Esophagus squamous epithelium (tissue), 5 donors: ENCODE data around the gene PHACTR1. TPM values are rescaled to one million over a fixed set of nuclear protein-coding genes. Genes with fewer than 3 reads are reported as not detected.
"Not testable (repeated sequence)": the region's sequence is repeated elsewhere in the genome, so short reads cannot be mapped to it uniquely, and the experiment has no call there.

Experiments used
- DNase-seq: peaks from one replicate; lab custom pipeline; 2025; lab: John Stamatoyannopoulos, UW
- H3K27ac ChIP-seq, 4 donors: fragments of 200-600 bp; sonication (generic); one replicate each; pipeline ENCODE4 v1.5.1; 2016 to 2019; ENCODE audit warnings: mild to moderate bottlenecking in 1 of 4
- H3K27me3 ChIP-seq, 4 donors: fragments of 200-600 bp; sonication (generic); 1 replicate in 3 of 4; 2 replicates in 1 of 4; pipeline versions ENCODE4 v1.5.1 to v1.6.0; 2017 to 2021; ENCODE audit warnings: antibody characterized with exemption in 1 of 4
- H3K36me3 ChIP-seq, 3 donors: fragments of 200-600 bp; sonication (generic); one replicate each; pipeline ENCODE4 v1.5.1; 2016 to 2019
- H3K4me1 ChIP-seq, 3 donors: fragments of 200-600 bp; sonication (generic); one replicate each; pipeline ENCODE4 v1.5.1; 2017 to 2019
- H3K4me3 ChIP-seq, 4 donors: fragments of 200-600 bp; sonication (generic); 1 replicate in 3 of 4; 2 replicates in 1 of 4; pipeline ENCODE4 v1.5.1; 2016 to 2019; ENCODE audit warnings: mild to moderate bottlenecking in 2 of 4, moderate library complexity in 1 of 4
- H3K9me3 ChIP-seq, 3 donors: fragments of 200-600 bp; sonication (generic); one replicate each; pipeline ENCODE4 v1.5.1; 2016 to 2019
- CTCF ChIP-seq, 6 experiments: fragments of 450-650 bp in 4 of 6; fragments of 200-600 bp in 2 of 6; sonication (generic) in 2 of 6; IDR thresholded peaks; one replicate each; pipeline ENCODE4 v1.5.1; 2016 to 2019; ENCODE audit warnings: antibody characterized with exemption in 6 of 6, mild to moderate bottlenecking in 4 of 6, moderate library complexity in 4 of 6
- POLR2A ChIP-seq, 4 donors: fragments of 450-650 bp; IDR thresholded peaks; one replicate each; pipeline ENCODE4 v1.6.1; 2017; ENCODE audit warnings: antibody characterized with exemption in 4 of 4, mild to moderate bottlenecking in 4 of 4, moderate library complexity in 3 of 4
- WGBS, 2 donors: methylation state at CpG; one replicate each; pipeline ENCODE4 v1.1.5; 2018; 5-methylcytosine and 5-hydroxymethylcytosine counted together
- intact Hi-C: fragments of 100-400 bp; cut with DNase I; formaldehyde crosslinking; loops from one replicate; pipeline ENCODE4 v1.15.0; 2022
- total RNA-seq, 4 donors: library from RNA; depleted of rRNA; stranded (reverse); fragments of >200 nt; gene quantifications; one replicate each; pipeline ENCODE4 v1.1.0, GENCODE V29; 2016
- donor health status: DM: yes; HTN: yes; CAD: no.

PHACTR1 gene
- total RNA-seq, 4 donors from 2014 or later, result 1.5 to 7.2 (median 4.5) TPM

- no peak for DNase-seq
- H3K36me3 ChIP-seq, result no peaks in the 10 kb centered on the region
- TF ChIP-seq POLR2A (IDR thresholded peaks at IDR 0.05) (no peak), CTCF (IDR thresholded peaks at IDR 0.05) (no peak)
- no peak overlapping the region for H3K27ac ChIP-seq
- no peaks in the 10 kb centered on the region for H3K4me1 ChIP-seq
- H3K9me3 ChIP-seq, result no peaks in the 10 kb centered on the region
- H3K27me3 ChIP-seq, result peaks cover 0 to 14% (median 0%) of the 10 kb centered on the region in 4 donors
- no peak overlapping the region for H3K4me3 ChIP-seq
- intact Hi-C loops, result no loop called here
- 51 to 70% methylated on average over 2 of the region's 2 CpGs for WGBS, 2 donors
Observed at GRCh38 chr6:12725263-12725662, 8.7 kb downstream of the PHACTR1 start.

GRCh38 chr6:12729467-12729866 lies 12.9 kb downstream of the PHACTR1 start:
- intact Hi-C loops, result no loop called here
- WGBS, 2 donors, result 37 to 43% methylated on average over 4 of the region's 4 CpGs
- TF ChIP-seq POLR2A (IDR thresholded peaks at IDR 0.05) (no peak), CTCF (IDR thresholded peaks at IDR 0.05) (no peak)
- H3K27ac ChIP-seq, result no peak overlapping the region
- H3K36me3 ChIP-seq, result no peaks in the 10 kb centered on the region
- DNase-seq, result no peak
- no peaks in the 10 kb centered on the region for H3K9me3 ChIP-seq
- H3K27me3 ChIP-seq, result peaks cover 0 to 6% (median 0%) of the 10 kb centered on the region in 4 donors
- no peaks in the 10 kb centered on the region for H3K4me1 ChIP-seq
- H3K4me3 ChIP-seq, result no peak overlapping the region

DNA sequence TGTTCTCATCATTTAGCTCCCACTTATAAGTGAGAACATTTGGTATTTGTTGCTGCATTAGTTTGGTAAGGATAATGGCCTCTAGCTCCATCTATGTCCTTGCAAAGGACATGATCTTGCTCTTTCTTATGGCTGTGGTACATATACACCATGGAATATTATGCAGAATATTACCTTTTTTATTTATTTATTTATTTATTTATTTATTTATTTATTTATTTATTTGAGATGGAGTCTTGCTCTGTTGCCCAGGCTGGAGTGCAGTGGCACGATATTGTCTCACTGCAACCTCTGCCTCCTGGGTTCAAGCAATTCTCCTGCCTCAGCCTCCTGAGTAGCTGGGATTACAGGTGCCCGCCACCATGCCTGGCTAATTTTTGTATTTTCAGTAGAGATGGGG lies 14.2 kb downstream of the PHACTR1 start:
- H3K9me3 ChIP-seq, H3K36me3 ChIP-seq, H3K27ac ChIP-seq, H3K4me3 ChIP-seq, H3K4me1 ChIP-seq, DNase-seq, intact Hi-C loops, H3K27me3 ChIP-seq: not testable (repeated sequence)
- 71 to 88% methylated on average over 2 of the region's 2 CpGs for WGBS, 2 donors

DNA sequence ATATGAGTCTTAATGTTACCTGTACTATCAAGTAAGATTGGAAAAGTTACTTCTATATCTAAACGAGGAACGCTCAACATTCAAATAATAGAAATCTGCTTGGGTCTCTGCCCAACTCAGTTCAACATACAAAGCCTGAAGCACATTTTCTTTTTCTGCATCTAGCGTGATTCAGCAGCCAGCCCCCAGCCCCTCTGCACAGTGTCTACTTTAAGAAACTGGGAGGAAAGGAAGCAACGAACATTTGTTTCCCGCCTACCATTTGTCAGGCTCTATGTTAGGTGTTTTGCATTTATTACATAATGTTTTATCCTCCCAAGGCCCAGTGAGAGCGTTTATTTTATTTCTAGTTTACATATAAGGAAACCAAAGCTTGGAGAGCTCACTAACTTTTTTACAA lies 17.3 kb downstream of the PHACTR1 start:
- Histone ChIP-seq H3K27ac (no peak overlapping the region), H3K4me3 (no peak overlapping the region), H3K27me3 (no peaks in the 10 kb centered on the region), H3K4me1 (no peaks in the 10 kb centered on the region), H3K9me3 (no peaks in the 10 kb centered on the region), H3K36me3 (no peaks in the 10 kb centered on the region)
- DNase-seq, result no peak
- WGBS, 2 donors, result 46 to 56% methylated on average over 6 of the region's 6 CpGs
- intact Hi-C loops, result no loop called here
- TF ChIP-seq CTCF (IDR thresholded peaks at IDR 0.05) (no peak), POLR2A (IDR thresholded peaks at IDR 0.05) (no peak)

DNA sequence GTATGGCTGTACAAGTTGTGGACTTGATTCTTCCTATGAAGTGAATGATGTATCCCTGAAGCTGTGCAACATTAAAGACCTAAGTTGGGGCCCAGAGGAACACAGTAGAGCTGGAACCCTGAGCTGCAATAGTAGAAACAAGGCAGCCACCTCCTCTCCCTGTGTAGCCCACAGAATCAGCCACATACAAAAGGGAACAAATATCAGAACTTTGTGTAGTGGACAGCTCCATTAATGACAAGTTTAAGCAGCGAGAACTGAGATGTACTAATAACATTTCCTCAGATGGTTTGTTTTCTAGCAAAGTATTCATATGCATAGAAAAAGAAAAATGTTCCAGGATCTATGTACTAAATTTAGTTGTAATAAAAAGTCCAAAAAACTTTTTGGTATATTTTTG lies 19.2 kb downstream of the PHACTR1 start:
- DNase-seq, result no peak
- Histone ChIP-seq H3K4me3 (no peak overlapping the region), H3K4me1 (no peaks in the 10 kb centered on the region), H3K36me3 (no peaks in the 10 kb centered on the region), H3K27me3 (no peaks in the 10 kb centered on the region), H3K27ac (no peak overlapping the region), H3K9me3 (no peaks in the 10 kb centered on the region)
- TF ChIP-seq POLR2A (IDR thresholded peaks at IDR 0.05) (no peak), CTCF (IDR thresholded peaks at IDR 0.05) (no peak)
- 15 to 35% methylated on average over 1 of the region's 1 CpG for WGBS, 2 donors
- intact Hi-C loops, result no loop called here

DNA sequence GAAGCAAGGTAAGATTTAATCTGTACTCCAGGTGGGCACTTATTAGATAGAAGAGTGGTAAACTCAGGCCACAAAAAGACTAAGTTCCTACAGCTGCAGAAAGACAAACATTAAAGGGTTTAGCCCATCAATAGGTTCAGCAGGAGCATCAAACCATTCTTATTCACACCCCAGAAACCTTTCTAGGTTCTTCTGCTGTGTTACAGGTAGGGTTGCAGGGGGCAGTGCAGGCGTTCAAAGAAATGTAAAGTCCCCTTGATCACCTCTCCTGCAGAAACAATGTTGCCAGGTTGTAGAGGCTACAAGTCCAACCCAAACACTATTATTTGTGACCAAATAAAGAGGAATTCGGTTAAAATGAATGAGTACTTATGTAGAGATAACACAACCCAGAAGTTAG lies 31.8 kb downstream of the PHACTR1 start:
- H3K9me3 ChIP-seq, result no peaks in the 10 kb centered on the region
- no peaks in the 10 kb centered on the region for H3K36me3 ChIP-seq
- TF ChIP-seq CTCF (IDR thresholded peaks at IDR 0.05), result no peak
- TF ChIP-seq POLR2A (IDR thresholded peaks at IDR 0.05), result no peak
- 3 to 8% methylated on average over 2 of the region's 2 CpGs for WGBS, 2 donors
- H3K4me3 ChIP-seq, result no peak overlapping the region
- H3K27ac ChIP-seq, result no peak overlapping the region
- no peak for DNase-seq
- H3K27me3 ChIP-seq, result peaks cover 0 to 63% (median 5%) of the 10 kb centered on the region in 4 donors
- peaks cover 0 to 13% (median 7%) of the 10 kb centered on the region in 3 donors for H3K4me1 ChIP-seq
- intact Hi-C loops, result no loop called here
